Thyroid gland (tissue), 4 donors: Measurements from ENCODE around the gene DTNB. TPM values are rescaled to one million over a fixed set of nuclear protein-coding genes. Genes with fewer than 3 reads are reported as not detected.

Source experiments
- DNase-seq, 2 donors: peaks; one replicate each; pipeline ENCODE4 v3.0.0-alpha.2; 2019
- H3K27ac ChIP-seq, 3 donors: fragments of 200-600 bp; sonication (generic); 1 replicate in 2 of 3; 2 replicates in 1 of 3; pipeline ENCODE4 v1.5.1; 2016 to 2019; ENCODE audit warnings: mild to moderate bottlenecking in 1 of 3, moderate library complexity in 1 of 3
- H3K27me3 ChIP-seq: fragments of 200-600 bp; sonication (generic); one replicate; pipeline ENCODE4 v1.5.1; 2019
- H3K36me3 ChIP-seq, 2 donors: fragments of 200-600 bp; sonication (generic); one replicate each; pipeline ENCODE4 v1.5.1; 2016 to 2019
- H3K4me1 ChIP-seq, 2 donors: fragments of 200-600 bp; sonication (generic); one replicate each; pipeline ENCODE4 v1.5.1; 2017 to 2019
- H3K4me3 ChIP-seq, 3 donors: fragments of 200-600 bp; sonication (generic); replicated peaks in 1 of 3; 1 replicate in 2 of 3; 2 replicates in 1 of 3; pipeline ENCODE4 v1.5.1; 2016; ENCODE audit warnings: mild to moderate bottlenecking in 1 of 3
- H3K9me3 ChIP-seq: fragments of 200-600 bp; sonication (generic); one replicate; pipeline ENCODE4 v1.5.1; 2017
- POLR2A ChIP-seq, 2 donors: fragments of 450-650 bp; IDR thresholded peaks; one replicate each; pipeline ENCODE4 v1.6.1; 2017; ENCODE audit warnings: antibody characterized with exemption in 2 of 2, mild to moderate bottlenecking in 2 of 2, moderate library complexity in 1 of 2
- WGBS, 2 donors: methylation state at CpG; one replicate each; pipeline ENCODE4 v1.1.5; 2017; 5-methylcytosine and 5-hydroxymethylcytosine counted together
- intact Hi-C: fragments of 100-400 bp; cut with DNase I; formaldehyde crosslinking; loops from one replicate; pipeline ENCODE4 v1.15.1; 2023
- total RNA-seq, 4 donors: library from RNA; depleted of rRNA; stranded (reverse); fragments of >200 nt; gene quantifications; one replicate each; pipeline ENCODE4 v1.2.3, GENCODE V29; 2016
- TF ChIP-seq, protein P1 (sequence below), 6 experiments: fragments of 200-600 bp in 3 of 6; fragments of 450-650 bp in 3 of 6; sonication (generic) in 3 of 6; IDR thresholded peaks; one replicate each; pipeline ENCODE4 v1.5.1; 2016 to 2019; ENCODE audit warnings: antibody characterized with exemption in 6 of 6, mild to moderate bottlenecking in 2 of 6, inconsistent platforms in 1 of 6, moderate library complexity in 1 of 6

Gene DTNB
- total RNA-seq, 4 donors from 2014 or later = 38.9 to 75.2 (median 55.5) TPM

DNA sequence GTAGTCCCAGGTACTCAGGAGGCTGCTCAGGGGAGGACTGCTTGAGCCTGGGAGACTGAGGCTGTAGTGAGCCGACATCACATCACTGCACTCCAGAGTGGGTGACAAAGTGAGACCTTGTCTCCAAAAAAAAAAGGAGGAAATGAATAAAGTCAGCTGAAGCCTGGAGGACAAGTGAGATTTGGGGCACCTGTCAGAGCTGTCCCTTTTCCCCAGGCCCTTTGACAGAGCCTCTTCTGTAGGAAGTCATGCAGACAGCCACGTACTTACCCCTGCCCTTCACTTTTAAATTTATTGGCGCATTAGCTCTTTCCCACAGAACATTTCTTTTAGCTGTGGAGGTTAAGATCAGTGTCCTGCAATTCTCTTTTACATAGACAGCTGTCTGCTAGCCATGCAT, 180.7 kb downstream of the DTNB start:
- H3K9me3 ChIP-seq = no peaks in the 10 kb centered on the region
- H3K27me3 ChIP-seq = no peaks in the 10 kb centered on the region
- no peak for TF ChIP-seq POLR2A (IDR thresholded peaks at IDR 0.05)
- TF ChIP-seq, protein P1, sequence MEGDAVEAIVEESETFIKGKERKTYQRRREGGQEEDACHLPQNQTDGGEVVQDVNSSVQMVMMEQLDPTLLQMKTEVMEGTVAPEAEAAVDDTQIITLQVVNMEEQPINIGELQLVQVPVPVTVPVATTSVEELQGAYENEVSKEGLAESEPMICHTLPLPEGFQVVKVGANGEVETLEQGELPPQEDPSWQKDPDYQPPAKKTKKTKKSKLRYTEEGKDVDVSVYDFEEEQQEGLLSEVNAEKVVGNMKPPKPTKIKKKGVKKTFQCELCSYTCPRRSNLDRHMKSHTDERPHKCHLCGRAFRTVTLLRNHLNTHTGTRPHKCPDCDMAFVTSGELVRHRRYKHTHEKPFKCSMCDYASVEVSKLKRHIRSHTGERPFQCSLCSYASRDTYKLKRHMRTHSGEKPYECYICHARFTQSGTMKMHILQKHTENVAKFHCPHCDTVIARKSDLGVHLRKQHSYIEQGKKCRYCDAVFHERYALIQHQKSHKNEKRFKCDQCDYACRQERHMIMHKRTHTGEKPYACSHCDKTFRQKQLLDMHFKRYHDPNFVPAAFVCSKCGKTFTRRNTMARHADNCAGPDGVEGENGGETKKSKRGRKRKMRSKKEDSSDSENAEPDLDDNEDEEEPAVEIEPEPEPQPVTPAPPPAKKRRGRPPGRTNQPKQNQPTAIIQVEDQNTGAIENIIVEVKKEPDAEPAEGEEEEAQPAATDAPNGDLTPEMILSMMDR (IDR thresholded peaks at IDR 0.05) = no peak
- H3K36me3 ChIP-seq = no peaks in the 10 kb centered on the region
- intact Hi-C loops = no loop called here
- peak; percentile 48 to 54 for DNase-seq
- H3K27ac ChIP-seq = peak overlapping the region in 1 of 3 donors; percentile 35
- H3K4me1 ChIP-seq = peaks cover 12 to 14% of the 10 kb centered on the region in 2 donors
- WGBS, 2 donors = 35 to 39% methylated on average over 3 of the region's 3 CpGs
- H3K4me3 ChIP-seq = no peak overlapping the region

DNA sequence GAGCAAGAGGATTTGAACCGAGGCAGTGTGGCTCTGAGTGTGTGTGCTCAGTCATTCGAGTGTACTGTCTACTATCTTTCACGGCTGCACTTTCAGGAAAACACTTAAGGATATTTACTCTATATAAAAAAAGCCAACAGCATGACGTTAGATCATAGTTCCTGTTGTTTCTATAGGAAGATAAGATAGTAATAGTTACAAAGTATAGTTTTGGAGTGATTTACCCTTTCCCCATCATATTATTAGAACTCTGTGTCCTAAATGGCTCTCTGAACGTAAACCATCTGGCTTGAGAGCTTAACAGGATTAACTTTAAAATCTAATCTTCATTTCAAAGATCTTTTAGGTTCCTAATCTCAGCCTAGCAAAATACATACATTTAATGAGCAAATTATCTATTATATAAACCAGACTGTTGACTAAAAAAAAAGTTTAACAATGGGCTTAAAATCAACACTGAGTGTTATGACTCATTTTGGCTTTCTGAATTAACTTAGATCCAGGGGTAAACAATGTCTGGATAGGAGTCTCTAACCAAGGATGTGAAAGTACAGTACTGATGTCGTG, 181.3 kb downstream of the DTNB start:
- Histone ChIP-seq H3K27ac (peak overlapping the region in 1 of 3 donors; percentile 35), H3K36me3 (no peaks in the 10 kb centered on the region), H3K9me3 (no peaks in the 10 kb centered on the region), H3K4me1 (peaks cover 12 to 14% of the 10 kb centered on the region in 2 donors), H3K4me3 (no peak overlapping the region), H3K27me3 (no peaks in the 10 kb centered on the region)
- no peak for DNase-seq
- no peak for TF ChIP-seq POLR2A (IDR thresholded peaks at IDR 0.05)
- TF ChIP-seq, protein P1 (IDR thresholded peaks at IDR 0.05) = no peak
- intact Hi-C loops = no loop called here
- whole genome bisulfite sequencing, 2 donors = 75 to 78% methylated on average over 6 of the region's 6 CpGs

DNA sequence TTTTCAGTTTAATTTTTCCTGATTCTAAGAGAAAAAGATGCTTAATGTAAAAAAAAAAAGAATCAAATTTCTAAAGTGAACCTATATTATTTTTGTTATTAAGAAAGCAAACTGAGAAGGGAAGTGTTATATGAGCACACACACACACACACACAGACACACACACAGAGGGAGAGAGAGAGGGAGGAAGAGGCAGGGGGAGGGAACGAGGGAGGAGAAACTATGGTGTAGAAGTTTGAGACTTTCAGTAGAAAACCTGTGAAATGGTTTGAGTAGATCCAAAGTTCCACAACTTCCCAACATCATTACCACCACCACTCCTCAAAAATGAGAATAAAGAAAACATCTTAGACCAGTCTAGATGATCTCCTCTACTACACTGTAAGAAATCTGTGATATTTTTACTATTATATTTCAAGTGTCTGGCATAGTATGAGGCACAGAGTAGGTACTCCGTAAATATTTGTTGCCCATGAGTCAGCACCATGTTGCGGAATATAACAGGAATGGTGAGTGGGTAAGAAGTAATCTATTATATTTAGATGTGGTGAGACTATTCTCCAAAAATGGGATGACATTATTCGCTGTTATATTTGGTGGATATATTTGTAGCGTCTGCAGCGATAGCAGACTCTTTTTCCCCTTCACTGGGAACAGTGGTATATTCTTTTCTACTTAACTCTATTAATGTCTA, 182.2 kb downstream of the DTNB start:
- H3K27me3 ChIP-seq = no peaks in the 10 kb centered on the region
- no peak overlapping the region for H3K4me3 ChIP-seq
- H3K4me1 ChIP-seq = peaks cover 12 to 14% of the 10 kb centered on the region in 2 donors
- no peak for DNase-seq
- H3K27ac ChIP-seq = no peak overlapping the region
- no peaks in the 10 kb centered on the region for H3K36me3 ChIP-seq
- WGBS, 2 donors = 92 to 93% methylated on average over 6 of the region's 6 CpGs
- H3K9me3 ChIP-seq = no peaks in the 10 kb centered on the region
- no peak for TF ChIP-seq POLR2A (IDR thresholded peaks at IDR 0.05)
- TF ChIP-seq, protein P1 (IDR thresholded peaks at IDR 0.05) = no peak
- intact Hi-C loops = no loop called here

DNA sequence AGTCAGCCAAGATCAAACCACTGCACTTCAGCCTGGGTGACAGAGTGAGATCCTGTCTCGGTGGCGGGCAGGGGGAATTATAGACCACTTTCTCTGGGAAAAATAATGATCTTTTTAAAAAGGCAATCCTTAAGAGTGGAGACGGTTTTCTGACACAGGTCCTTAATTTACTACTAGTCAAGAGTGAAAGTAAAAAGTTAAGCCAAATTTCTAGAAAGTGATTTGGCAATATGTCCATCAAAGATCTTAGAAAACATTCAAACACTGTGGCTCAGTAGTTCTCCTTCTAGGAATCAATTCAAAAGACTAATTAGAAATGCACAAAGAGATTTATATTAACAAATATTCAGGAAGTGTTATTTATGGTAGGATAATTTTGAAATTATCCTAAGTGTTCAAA, 183.2 kb downstream of the DTNB start:
- 72 to 73% methylated on average over 3 of the region's 3 CpGs for WGBS, 2 donors

More for the DNA sequence above, 183.2 kb downstream of the DTNB start:
- no peak for DNase-seq
- no peaks in the 10 kb centered on the region for H3K9me3 ChIP-seq
- TF ChIP-seq, protein P1 (IDR thresholded peaks at IDR 0.05) = no peak
- TF ChIP-seq POLR2A (IDR thresholded peaks at IDR 0.05) = no peak
- intact Hi-C loops = no loop called here
- no peak overlapping the region for H3K27ac ChIP-seq
- H3K27me3 ChIP-seq = no peaks in the 10 kb centered on the region
- H3K4me3 ChIP-seq = no peak overlapping the region
- no peaks in the 10 kb centered on the region for H3K36me3 ChIP-seq
- peaks cover 12 to 14% of the 10 kb centered on the region in 2 donors for H3K4me1 ChIP-seq
